CD4-positive, alpha-beta T cell treated with Interleukin-6 for 4 hours (primary cell): ENCODE data around the gene LIX1.
"Not testable (repeated sequence)": the region's sequence is repeated elsewhere in the genome, so short reads cannot be mapped to it uniquely, and the experiment has no call there.

Source experiments
- DNase-seq: peaks from one replicate; pipeline ENCODE4 v3.0.0-alpha.2; 2020; ENCODE audit warnings: mixed read lengths

Gene LIX1

DNA sequence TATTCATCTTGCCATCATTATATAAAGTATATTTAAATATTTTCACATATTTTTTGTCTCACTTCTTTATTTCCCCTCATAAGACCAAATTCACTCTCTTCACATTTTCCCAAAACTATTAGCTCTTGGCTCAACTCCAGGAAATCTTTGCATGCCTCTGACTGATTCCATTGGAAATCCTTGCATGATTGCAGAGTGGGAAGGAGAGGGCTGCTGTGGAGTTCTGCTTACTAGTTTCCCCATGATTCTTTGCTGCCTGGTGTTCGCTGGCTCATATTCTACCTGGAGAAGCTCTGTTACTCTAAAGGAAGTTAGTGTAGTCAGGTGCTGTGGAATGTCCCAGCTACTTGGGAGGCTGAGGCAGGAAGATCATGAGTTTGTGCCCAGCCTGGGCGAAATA is 41.9 kb downstream of the LIX1 start:
- no peak for DNase-seq

DNA sequence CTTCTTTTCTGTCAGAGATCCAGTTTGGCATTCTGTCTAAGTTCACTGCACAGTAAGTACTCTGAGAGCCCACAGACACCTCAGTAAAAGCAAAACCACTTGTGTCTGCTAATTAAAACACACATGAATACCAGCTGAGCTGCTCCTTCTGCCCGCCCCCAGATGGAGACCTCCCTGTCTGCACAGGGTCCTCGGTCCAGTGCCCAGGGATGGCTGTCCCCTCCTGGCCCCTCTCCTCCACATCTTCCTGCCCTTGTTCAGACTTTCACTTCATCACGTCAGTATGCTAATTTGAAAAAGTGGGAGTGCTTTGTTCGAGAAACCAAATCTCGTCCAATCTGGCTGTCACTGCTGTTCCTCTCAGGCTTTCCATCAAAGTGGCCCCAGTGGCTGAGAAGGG is 43.5 kb downstream of the LIX1 start:
- no peak for DNase-seq

DNA sequence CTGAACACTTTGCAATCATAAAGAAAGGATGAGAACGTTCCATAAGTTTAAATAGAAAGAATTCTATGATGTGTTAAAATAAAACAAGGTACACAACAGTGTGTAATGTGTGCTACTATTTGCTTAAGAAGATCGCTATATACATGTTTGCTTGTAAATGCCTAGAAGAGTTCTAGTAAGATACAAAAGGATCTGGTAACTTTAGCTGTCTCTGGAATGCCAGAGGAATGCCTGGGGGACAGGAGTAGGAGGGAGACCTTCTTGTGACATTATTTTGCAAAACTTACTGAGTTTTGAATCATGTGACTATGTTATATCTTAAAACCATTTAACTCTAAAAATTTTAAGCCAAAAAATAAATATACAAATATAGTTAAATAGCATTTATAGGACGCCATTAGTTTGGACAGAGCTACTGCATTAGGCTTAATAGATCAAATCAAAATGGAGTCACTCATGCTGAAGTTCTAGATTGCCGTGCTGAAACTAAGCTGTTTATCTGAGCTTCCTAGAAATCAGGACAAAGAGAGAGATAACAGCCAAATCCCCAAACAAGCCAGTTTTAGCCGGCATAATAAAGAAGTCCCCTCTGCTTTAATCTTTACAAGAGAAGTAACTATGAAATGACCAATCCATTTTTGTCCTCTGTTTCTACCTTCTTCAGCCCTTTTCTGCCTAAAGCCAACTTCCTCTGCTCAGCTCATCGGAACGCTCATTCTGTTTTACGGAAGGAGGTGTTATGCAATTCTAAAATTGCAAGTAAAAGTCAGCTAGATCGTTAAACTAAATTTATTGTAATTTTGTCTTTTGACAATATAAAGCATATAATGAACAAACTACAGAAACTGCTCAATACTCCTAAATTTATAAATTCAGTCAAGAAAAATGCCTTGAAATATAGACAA is 44.8 kb downstream of the LIX1 start:
- no peak for DNase-seq

DNA sequence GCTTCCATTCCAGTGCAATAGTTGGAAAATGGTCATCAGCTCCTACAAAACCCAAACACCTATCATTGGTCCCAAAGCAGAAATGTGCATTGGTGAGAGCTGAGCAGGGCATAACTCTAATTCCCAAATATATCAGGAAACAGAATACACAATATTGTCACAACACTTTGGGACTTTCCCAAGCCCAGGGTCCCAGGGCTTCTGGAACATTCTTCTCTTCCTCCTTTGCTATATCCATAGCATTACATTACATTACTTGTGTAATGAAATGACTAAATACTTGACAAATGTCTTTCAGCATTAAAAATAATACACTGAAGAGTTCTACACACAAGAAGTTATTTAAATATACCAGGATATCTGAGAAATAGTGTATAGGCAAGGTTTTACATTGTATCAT is 45.6 kb downstream of the LIX1 start:
- no peak for DNase-seq

DNA sequence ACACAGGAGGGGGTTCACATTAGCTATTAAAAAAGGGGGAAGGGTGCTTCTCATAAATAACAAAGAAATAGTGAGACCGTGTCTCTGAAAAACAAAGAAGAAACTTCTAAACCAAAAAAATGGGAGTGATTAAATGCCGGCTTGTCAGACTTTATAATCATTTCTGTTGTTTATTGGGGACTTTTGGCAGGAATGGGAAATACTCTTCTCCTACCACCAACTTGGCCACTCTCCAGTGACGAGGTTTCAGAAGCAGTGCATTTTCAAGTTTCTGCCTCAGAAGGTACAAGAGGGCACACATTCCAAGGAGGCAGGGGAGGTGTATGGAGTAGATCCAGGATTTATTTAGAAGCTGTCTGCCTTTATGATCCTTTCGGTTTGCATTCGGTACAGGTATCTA is 46.2 kb downstream of the LIX1 start:
- no peak for DNase-seq

DNA sequence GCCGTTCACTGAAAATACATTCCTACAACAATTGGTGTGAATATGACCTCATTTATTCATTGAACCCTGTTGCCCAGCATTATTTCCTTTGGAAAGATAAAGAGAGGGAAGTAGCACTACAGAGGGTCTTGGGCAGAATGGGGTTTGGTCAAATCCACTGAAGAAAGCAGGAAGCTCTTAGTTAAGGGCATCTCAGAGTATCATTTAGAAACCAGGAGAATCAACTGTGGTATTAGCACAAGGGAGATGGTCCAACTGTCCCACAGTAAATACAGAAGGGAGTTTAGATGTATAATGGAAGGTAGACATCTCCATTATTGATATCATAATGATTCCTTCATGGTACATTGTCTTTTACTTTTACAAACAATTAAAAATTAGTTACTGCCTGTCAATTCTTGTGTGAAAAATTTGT is 47.1 kb downstream of the LIX1 start:
- no peak for DNase-seq

DNA sequence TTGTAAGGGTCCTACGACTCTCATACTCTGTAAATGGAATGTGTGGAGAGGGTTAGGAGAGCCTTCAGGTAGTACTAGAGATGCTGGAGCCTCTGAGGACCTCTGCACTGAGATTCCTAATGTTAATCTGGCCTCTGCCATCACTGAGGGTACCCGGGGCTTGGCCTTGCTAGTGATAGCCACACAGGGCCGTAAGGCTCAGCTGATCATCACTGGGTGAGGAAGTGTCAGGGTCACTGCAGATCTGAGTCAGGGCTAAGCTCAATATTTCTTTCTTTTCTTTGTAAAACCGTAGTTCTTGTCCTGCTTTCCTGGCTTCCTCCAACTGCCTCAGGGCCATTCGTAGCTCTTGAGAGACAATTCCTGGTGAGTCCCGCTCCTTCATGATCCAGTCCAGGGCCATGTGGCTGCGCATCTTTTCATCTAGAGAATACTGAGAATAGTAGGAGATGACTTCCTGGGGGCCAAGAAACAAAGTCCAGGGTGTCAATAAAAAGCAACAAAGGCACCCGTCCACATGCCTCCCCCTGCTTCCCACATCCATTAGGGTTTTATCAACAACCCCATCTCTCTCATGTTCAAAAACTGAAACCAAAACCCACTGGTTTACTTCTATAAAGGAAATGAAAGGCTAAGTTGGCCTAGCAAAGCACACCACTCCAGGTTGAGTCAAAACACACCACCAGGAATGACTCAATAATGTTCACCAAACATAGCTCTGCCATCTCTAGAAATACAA is 47.7 kb downstream of the LIX1 start:
- DNase-seq, result no peak

DNA sequence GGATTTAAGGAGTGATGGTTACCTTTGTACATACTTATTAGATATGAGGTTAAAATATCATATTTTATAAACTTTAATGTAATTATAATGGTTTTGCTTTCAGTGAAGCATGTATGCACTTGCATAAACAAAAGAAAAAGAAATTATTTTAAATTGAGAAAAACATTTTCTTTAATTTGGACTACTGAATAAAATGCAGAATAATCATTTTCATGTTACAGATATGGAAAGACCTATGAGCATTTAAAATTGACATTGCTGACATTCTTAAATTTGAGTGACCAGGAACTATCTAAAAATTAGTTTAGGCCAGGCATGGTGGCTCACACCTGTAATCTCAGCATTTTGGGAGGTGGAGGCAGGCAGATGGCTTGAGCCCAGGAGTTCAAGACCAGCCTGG is 49.2 kb downstream of the LIX1 start:
- DNase-seq, result no peak

DNA sequence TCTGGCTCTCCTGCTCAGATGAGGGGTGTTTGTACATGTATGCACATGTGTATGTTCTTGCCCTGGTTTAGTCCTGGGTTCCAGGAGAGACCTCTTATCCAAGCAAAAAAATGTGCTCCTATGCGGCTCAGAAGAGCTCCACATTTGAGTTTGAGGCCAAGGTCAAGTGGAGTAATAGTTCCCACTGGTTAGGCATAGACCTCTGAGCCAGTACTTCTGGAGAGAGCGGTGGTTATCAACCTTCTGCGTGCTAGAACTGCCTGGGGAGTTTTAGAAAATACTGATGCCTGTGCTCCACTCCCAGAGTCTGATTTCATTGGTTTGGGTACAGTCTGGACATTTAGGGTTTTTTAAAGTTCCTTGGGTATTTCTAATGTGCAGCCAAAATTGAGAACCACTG is 51.5 kb downstream of the LIX1 start:
- no peak for DNase-seq

DNA sequence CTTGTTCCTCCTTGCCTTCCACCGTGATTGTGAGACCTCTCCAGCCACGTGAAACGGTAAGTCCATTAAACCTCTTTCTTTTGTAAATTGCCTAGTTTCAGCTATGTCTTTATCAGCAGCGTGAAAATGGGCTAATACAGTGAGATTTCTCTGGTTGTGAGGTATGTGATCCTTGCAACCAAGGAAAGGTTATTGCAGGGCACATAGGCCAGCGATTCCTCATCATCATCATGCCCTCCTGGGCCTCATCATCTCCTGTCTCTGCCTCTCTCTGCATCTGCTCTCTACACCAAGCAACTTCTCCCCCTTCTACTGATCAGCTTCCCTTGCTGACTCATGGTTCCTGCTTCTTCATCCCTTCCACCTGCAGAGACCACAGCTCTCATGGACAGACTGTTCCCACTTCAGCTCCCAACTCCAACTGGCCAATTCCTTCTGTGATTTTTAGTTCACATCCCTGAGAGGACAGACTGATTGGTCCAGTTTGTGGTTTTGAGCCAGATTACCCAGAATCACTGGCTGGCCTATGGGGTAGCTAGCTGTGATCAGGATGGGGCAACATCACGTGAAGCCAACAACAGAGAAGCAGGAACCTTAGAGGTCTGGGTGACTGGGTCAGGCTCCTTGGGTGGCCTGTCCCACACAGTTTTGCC is 53.1 kb downstream of the LIX1 start:
- no peak for DNase-seq

DNA sequence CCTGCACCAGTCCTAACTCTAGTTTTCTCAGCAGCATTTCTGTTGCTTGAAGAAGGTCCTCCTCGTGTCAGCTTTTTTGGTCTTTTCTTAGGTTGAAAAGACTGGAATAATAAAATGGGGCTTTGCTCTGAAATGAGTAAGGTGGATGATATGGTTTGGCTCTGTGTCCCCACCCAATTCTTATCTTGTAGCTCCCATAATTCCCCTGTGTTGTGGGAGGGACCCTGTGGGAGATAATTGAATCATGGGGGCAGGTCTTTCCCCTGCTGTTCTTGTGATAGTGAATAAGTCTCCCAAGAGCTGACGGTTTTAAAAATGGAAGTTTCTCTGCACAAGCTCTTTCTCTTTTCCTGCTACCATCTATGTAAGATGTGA is 53.6 kb downstream of the LIX1 start:
- no peak for DNase-seq

DNA sequence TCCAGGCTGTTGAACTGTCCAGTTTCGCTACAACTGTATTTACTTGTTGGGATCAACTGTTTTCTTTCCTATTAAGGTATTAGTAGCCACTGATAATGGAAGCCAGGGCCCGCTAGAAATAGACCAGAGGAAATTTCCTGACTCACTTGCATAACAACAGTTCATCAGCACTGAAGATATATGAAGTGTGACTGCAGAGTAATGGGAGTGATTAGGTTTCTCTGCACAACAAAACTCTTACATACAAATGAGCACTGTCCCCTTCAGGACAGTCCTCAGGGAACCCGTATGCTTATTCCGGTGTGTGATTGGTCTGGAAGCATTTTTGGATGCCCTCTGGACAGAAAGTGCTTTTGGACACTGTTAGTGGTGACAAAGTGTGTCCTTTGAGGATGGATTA is 55.3 kb downstream of the LIX1 start:
- DNase-seq, result no peak

DNA sequence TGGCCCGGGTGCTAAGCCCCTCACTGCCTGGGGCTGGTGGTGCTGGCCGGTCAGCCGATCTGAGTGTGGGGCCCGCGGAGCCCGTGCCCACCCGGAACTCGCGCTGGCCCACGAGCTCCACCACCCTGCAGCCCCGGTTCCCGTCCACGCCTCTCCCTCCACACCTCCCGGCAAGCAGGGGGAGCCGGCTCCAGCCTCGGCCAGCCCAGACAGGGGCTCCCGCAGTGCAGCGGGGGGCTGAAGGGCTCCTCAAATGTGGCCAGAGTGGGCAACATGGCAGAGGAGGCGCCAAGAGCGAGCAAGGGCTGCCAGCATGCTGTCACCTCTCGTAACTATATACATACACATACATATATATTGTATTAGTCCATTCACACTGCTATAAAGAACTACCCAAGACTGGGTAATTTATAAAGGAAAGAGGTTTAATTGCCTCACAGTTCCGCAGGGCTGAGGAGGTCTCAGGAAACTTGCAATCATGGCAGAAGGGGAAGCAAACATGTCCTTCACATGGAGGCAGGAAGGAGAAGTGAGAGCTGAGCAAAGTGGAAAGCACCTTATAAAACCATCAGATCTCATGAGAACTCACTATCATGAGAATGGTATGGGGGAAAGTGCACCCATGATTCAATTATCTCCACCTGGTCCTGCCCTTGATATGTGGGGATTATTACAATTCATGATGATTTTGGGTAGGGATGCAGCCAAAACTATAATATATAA is 56.8 kb downstream of the LIX1 start:
- DNase-seq, result no peak

DNA sequence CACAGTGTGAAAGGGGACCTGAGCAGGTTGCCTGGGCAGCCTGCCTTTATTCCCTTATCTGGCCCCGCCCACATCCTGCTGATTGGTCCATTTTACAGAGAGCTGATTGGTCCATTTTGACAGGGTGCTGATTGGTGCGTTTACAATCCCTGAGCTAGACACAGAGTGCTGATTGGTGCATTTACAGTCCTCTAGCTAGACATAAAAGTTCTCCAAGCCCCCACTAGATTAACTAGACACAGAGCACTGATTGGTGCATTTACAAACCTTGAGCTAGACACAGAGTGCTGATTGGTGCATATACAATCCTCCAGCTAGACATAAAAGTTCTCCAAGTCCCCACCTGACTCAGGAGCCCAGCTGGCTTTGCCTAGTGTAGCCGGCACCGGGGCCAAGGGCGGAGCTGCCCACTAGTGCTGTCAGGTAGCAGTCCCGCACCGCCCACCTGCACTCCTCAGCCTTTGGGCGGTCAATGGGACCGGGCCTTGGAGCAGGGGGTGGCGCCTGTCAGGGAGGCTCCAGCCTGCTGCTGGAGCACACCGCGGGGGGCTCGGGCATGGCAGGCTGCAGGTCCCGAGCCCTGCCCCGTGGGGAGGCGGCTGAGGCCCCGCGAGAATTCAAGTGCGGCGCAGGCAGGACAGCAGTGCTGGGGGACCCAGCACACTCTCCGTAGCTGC is 57.5 kb downstream of the LIX1 start:
- not testable (repeated sequence) for DNase-seq

DNA sequence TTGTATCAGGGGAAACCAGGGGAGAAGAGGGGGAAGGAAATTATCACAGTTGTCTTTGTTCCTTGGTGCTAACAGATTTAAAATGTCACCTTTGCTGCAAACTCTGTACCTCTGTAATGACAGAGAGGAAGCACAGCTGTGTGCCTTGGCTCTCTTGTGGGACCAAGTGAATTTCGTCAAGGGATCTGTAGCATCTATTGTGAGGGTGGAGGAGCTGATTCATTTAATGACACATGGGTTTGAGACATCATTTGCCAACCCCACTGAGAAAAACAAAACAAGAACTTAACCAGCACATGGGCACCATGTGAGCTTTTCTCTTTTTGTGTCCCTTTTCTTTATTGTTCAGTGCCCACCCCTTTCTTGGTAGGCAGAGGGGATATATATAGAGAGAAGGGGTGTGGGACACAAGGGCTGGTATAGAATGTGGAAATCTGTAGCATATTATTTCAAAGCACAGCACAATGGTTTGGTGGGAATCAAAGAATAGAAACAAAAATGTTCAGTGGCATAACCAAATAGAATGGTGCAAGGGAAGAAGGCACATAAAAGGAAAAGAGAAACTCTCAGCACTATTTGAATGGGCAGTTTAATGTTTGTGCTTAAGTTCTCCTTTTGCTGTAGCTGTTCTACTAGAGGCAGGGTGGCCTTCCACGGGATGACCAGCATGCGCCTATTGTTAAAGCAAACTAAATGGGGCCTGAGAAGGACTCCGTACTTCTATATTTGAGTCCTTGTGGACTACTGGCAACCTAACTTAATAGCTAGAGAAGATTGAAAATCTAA is 63.3 kb downstream of the LIX1 start:
- no peak for DNase-seq

DNA sequence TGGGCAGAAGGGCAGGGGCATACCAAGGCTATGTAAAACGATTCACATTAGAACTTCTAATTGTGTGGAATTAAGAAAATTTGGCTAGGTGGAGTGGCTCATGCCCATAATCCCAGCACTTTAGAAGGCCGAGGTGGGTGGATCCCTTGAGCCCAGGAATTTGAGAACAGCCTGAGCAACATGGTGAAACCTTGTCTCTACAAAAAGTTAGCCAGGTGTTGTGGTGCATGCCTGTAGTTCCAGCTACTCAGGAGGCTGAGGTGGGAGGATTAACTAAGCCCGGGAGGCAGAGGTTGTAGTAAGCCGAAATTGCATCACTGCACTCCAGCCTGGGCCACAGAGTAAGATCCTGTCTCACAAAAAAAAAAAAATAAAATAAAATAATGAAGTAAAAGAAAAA is 65.2 kb downstream of the LIX1 start:
- no peak for DNase-seq

DNA sequence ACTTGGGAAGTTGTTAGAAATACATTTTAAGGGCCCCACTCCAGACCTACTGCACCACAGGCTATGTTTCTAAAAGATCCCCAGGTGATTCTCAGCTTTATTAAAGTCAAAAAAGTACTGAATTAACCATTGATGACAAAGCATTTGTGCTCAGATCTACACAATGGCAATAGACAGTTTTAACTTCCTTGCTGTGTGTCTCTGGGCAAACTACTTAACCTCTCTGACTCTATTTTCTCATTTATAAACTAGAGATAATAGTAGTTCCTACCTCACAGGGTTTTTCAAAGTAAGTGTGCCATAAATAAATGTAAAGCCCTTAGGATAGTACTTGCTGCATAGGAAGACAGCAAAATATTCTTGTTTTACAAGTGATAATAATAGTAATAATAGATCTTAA is 66.3 kb downstream of the LIX1 start:
- no peak for DNase-seq

DNA sequence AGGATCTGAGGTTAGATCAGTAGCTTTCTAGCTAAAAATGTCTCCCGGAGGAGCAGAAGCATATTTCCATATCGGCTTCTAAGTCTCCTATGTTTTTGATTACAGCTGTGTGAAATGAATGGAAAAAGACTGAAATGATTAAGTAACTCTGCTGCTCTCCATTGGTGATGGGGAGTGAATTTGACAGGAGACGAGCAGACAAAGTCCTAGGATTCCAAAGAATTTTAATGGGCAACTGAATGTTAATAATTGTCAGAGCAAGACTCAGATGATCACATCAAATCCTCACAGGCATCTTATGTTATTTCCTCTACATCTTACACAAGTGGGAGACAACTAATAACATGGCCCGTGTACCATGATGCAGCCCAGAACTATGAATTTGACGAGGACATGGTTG is 66.8 kb downstream of the LIX1 start:
- DNase-seq, result no peak

DNA sequence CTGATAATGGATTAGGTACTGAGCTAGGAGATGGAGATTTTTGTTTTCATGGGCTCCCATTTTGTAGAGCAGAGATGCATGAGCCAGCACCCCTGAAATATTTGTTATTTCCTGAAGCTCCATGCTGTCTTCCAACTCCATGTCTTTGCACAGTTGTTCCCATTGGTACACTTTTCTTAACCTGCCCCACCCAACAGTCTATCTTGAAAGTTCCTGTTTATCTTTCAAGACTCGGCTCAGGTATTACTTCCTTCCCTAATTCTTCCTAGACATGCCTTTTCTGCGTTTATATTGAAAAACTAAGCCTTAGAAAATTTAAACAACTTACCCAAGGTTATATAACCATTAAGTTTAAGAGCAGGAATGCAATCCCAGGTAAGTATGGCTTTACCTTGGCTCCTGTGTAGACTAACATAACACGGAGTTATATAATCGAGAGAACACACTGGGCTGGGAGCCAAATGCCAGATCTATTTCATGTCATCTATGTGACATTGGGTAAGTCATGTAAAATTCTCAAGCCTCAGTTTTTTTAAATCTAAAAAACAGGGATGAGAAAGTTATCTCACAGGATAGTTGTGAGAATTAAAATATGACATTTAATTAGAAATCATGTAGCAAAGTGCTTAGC is 67.4 kb downstream of the LIX1 start:
- no peak for DNase-seq

DNA sequence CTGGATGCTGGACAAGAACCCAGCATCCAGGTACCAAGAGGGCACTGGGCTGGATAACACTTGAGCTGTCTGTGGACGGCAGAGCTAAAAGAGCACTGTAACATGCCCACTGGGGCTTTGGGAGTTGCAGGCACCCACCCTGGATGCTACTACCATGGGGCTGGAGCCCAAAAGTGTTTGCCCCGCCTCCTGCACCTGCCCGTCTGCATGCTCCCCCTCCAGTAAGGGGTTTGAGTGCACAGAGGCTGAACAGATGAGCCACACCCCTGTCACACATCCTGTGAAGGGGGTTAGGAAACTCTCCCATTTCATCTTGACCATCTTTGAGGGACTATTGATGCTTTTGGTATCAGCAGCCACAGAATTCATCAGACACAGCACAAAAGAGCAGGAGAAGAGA is 69.0 kb downstream of the LIX1 start:
- no peak for DNase-seq

DNA sequence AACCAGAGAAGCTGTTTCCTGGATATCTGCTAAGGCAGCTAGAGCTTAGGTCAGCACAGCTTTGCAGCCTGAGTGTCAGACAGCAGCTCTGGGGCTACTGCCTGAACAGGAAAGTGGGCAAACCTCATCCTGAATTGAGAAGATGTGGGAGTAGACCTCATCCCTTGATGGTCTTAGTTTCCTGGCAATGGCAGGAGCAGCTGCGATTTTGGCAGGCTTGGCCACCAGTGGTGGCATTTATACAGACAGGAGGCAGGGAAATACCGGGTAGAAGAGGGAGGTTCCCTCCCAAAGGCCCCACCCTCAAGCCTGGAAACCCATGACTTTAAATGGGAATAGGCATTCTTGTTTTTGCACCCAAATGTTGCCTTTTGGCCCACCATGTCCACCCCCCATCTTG is 69.7 kb downstream of the LIX1 start:
- DNase-seq, result no peak
